GM13977 (cell line): ENCODE measurements around the gene PLEKHA6.

ENCODE experiments used
- DNase-seq: peaks from one replicate; pipeline ENCODE4 v3.0.0; 2012; ENCODE audit warnings: low spot score
- CTCF ChIP-seq: IDR thresholded peaks from 2 replicates; pipeline ENCODE4 v1.5.1; 2012; ENCODE audit warnings: mild to moderate bottlenecking, control low read depth; ENCODE audit not compliant: insufficient read depth; ENCODE audit errors: extremely low read depth, missing control alignments
- in situ Hi-C: fragments of 300-500 bp; cut with MboI; formaldehyde crosslinking; loops from one replicate; pipeline ENCODE4 v1.12.0; 2022; ENCODE audit warnings: low sequenced_read_pairs, low pct_unique_long_range_greater_than_20kb, mixed read lengths, inconsistent platforms; ENCODE audit not compliant: unreplicated experiment

The PLEKHA6 gene

GRCh38 chr1:204221271-204221670 lies 138.5 kb downstream of the PLEKHA6 start:
- in situ Hi-C loops = no loop called here
- no peak for TF ChIP-seq CTCF
- DNase-seq = no peak

GRCh38 chr1:204219971-204220616 lies 139.6 kb downstream of the PLEKHA6 start:
- TF ChIP-seq CTCF = no peak
- DNase-seq = no peak
- in situ Hi-C loops = no loop called here

GRCh38 chr1:204218552-204218951 lies 141.2 kb downstream of the PLEKHA6 start:
- DNase-seq = no peak
- no peak for TF ChIP-seq CTCF
- in situ Hi-C loops = no loop called here

GRCh38 chr1:204217648-204218000 lies 142.1 kb downstream of the PLEKHA6 start:
- no peak for DNase-seq
- TF ChIP-seq CTCF = no peak
- in situ Hi-C loops = no loop called here

- no peak for TF ChIP-seq CTCF
- no peak for DNase-seq
- in situ Hi-C loops = no loop called here
Measured at GRCh38 chr1:204216880-204217647, 142.7 kb downstream of the PLEKHA6 start.

- in situ Hi-C loops = no loop called here
- TF ChIP-seq CTCF = no peak
- no peak for DNase-seq
Measured at GRCh38 chr1:204216236-204216635, 143.5 kb downstream of the PLEKHA6 start.
